ENCODE measurements around the gene PBRM1. TPM values are rescaled to one million over a fixed set of nuclear protein-coding genes. Genes with fewer than 3 reads are reported as not detected.

The PBRM1 gene
- total RNA-seq, 1 donor = 74.3 TPM

- H3K4me3 ChIP-seq (ENCODE audit: low read depth, low read length) = no peak overlapping the region
- TF ChIP-seq, protein P1, sequence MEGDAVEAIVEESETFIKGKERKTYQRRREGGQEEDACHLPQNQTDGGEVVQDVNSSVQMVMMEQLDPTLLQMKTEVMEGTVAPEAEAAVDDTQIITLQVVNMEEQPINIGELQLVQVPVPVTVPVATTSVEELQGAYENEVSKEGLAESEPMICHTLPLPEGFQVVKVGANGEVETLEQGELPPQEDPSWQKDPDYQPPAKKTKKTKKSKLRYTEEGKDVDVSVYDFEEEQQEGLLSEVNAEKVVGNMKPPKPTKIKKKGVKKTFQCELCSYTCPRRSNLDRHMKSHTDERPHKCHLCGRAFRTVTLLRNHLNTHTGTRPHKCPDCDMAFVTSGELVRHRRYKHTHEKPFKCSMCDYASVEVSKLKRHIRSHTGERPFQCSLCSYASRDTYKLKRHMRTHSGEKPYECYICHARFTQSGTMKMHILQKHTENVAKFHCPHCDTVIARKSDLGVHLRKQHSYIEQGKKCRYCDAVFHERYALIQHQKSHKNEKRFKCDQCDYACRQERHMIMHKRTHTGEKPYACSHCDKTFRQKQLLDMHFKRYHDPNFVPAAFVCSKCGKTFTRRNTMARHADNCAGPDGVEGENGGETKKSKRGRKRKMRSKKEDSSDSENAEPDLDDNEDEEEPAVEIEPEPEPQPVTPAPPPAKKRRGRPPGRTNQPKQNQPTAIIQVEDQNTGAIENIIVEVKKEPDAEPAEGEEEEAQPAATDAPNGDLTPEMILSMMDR (IDR thresholded peaks at IDR 0.05; ENCODE audit: insufficient read depth, low read depth, low read length) = no peak
- DNase-seq (ENCODE audit: low read depth) = no peak
These were observed 36.8 kb upstream of the PBRM1 start for GRCh38 chr3:52722491-52722890.

DNA sequence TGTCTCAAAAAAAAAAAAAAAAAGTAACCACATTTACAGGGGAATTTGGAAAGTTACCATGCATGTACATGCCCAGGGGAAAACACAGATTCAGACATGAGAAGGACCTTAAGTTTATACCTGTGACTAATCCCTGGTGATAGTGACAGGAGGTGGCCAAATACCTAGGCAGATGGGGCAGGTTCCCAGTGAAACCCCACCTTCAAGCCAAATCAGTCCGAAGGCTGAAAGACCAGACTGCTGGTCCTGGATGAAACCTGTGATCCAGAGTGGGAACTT, 36.0 kb upstream of the PBRM1 start:
- H3K4me3 ChIP-seq (ENCODE audit: low read depth, low read length) = no peak overlapping the region
- TF ChIP-seq, protein P1 (IDR thresholded peaks at IDR 0.05; ENCODE audit: insufficient read depth, low read depth, low read length) = no peak
- DNase-seq (ENCODE audit: low read depth) = no peak

DNA sequence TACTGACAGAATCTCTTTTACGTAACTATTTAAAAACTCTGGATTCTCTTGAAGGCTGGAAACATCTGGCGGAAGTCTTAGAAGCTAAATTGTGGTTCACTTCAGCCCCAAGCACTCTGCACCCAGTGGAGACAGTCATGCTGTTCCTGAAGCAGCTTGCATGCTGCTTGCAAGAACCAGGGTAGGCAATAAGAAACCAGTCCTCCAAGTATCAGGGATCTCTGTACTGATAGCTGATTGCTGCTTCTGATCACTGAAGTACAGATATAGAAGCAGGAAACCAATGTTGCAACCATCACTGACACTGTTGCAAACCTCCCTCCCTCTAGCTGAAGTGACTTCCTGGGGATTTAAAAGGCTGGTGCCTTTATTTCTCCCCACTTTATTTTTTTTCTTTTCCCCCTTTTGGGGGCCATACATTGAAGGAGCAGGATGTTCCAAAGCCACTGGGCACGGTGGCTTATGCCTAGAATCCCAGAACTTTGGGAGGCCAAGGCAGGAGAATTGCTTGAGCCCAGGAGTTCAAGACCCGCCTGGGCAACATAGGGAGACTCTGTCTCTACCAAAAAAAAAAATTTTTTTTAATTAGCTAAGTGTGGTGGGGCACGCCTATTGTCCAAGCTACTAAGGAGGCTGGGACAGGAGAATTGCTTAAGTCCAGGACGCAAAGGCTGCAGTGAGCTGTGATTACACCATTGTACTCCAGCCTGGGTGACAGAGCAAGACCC, 35.5 kb upstream of the PBRM1 start:
- peak; percentile 82 for DNase-seq (ENCODE audit: low read depth)
- H3K4me3 ChIP-seq (ENCODE audit: low read depth, low read length) = no peak overlapping the region
- TF ChIP-seq, protein P1 (IDR thresholded peaks at IDR 0.05; ENCODE audit: insufficient read depth, low read depth, low read length) = no peak

GRCh38 chr3:52719618-52720017, 33.9 kb upstream of the PBRM1 start:
- TF ChIP-seq, protein P1 (IDR thresholded peaks at IDR 0.05; ENCODE audit: insufficient read depth, low read depth, low read length) = no peak
- no peak for DNase-seq (ENCODE audit: low read depth)
- H3K4me3 ChIP-seq (ENCODE audit: low read depth, low read length) = no peak overlapping the region

DNA sequence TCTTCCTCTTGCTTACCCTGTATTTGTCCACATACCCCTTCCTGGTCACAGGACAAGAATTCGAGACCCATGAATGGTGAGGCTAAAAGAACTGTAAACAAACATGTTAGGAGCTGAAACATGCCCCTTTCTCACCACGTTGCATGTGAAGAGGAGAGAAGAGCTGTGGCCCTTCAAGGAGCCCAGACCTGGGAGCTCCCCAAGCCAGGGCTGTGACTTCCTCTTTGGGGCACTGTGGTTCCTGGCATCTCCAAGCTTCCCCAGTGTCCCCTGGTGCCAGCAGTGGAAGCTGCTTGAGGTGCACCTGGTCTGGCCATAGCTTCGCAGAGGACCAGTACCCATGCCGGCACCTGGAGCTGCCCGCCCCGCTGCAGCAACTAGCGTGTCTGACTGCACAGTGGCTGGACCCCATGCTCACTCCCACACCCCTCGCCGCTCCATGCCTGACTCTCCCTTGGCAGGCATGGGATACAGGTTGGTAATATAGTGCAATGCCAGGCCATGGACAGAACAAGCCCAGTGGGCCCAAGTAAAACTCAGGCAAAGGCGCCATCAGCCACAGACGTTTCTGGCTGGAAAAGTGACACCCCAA, 30.1 kb upstream of the PBRM1 start:
- H3K4me3 ChIP-seq (ENCODE audit: low read depth, low read length) = no peak overlapping the region
- TF ChIP-seq, protein P1 (IDR thresholded peaks at IDR 0.05; ENCODE audit: insufficient read depth, low read depth, low read length) = no peak

GRCh38 chr3:52714335-52715302, 28.9 kb upstream of the PBRM1 start:
- TF ChIP-seq, protein P1 (IDR thresholded peaks at IDR 0.05; ENCODE audit: insufficient read depth, low read depth, low read length) = no peak
- H3K4me3 ChIP-seq (ENCODE audit: low read depth, low read length) = no peak overlapping the region
- DNase-seq (ENCODE audit: low read depth) = no peak

More for the DNA sequence above, 30.1 kb upstream of the PBRM1 start:
- no peak for DNase-seq (ENCODE audit: low read depth)
